ENCODE data around the gene CCDC81. TPM values are rescaled to one million over a fixed set of nuclear protein-coding genes. Genes with fewer than 3 reads are reported as not detected.

Gene CCDC81
- total and polyA plus RNA-seq, 2 of the 13 experiments (the other 11 are each of a cell fraction or from before 2014, with no cell fraction given) = 0.15 to 0.22 TPM

GRCh38 chr11:86346513-86346912 is 28.2 kb upstream of the CCDC81 start (continued):
- TF ChIP-seq ZNF441 (CRISPR knock-in tag; IDR thresholded peaks at IDR 0.05; ENCODE audit: borderline replicate concordance) = no peak
- TF ChIP-seq CENPBD1 (CRISPR knock-in tag; IDR thresholded peaks at IDR 0.05; ENCODE audit: borderline replicate concordance, low read depth) = no peak

GRCh38 chr11:86355256-86355655 is 19.4 kb upstream of the CCDC81 start:
- no peak for TF ChIP-seq SP140L (CRISPR knock-in tag; IDR thresholded peaks at IDR 0.05; ENCODE audit: borderline replicate concordance)
- TF ChIP-seq TBP (CRISPR knock-in tag; IDR thresholded peaks at IDR 0.05) = no peak
- no peak for TF ChIP-seq ZNF20 (CRISPR knock-in tag; IDR thresholded peaks at IDR 0.05)
- no peak for TF ChIP-seq ARID5B (CRISPR knock-in tag; IDR thresholded peaks at IDR 0.05)
- no peak for TF ChIP-seq ZNF282 (IDR thresholded peaks at IDR 0.05; ENCODE audit: partially characterized antibody)
- no peak for TF ChIP-seq GLI4 (CRISPR knock-in tag; IDR thresholded peaks at IDR 0.05; ENCODE audit: borderline replicate concordance)
- no peak for TF ChIP-seq GPBP1L1 (CRISPR knock-in tag; IDR thresholded peaks at IDR 0.05)
- TF ChIP-seq ISL2 (CRISPR knock-in tag; IDR thresholded peaks at IDR 0.05) = no peak
- TF ChIP-seq MNT (IDR thresholded peaks at IDR 0.05) = no peak
- TF ChIP-seq FLYWCH1 (CRISPR knock-in tag; IDR thresholded peaks at IDR 0.05) = no peak
- FAIRE-seq = no peak
- POLR2A ChIA-PET = no interaction called here

More at GRCh38 chr11:86355256-86355655, 19.4 kb upstream of the CCDC81 start:
- no peaks in the 10 kb centered on the region for H3K9me3 ChIP-seq (ENCODE audit: low read length)
- intact Hi-C loops (cut with micrococcal nuclease; ENCODE audit: unreplicated experiment) = no loop called here
- no peaks in the 10 kb centered on the region for H4K20me1 ChIP-seq (ENCODE audit: insufficient read depth, low read length)
- H3K36me3 ChIP-seq (replicated peaks in 1 of 2; ENCODE audit: control insufficient read depth in 1 of 2, insufficient read depth in 2 of 2, low read length in 2 of 2) = no peaks in the 10 kb centered on the region
- H3K9ac ChIP-seq (ENCODE audit: insufficient read depth, low read depth, low read length) = no peak overlapping the region
- in situ Hi-C loops (cut with HindIII; ENCODE audit: extremely low pct_ligation_motif_present, low pct_unique_long_range_greater_than_20kb) = loop anchor here (25.0 kb wide), 1 partner anchor 457 kb away; the partner anchor contains the start of gene PRSS23
- H3K79me2 ChIP-seq (ENCODE audit: insufficient read depth, low read length) = no peaks in the 10 kb centered on the region
- 41% methylated on average over 4 of the region's 4 CpGs for WGBS (ENCODE audit: low lambda C conversion rate)
- ATAC-seq (no peak), DNase-seq (ENCODE audit: low spot score) (no peak)
- no TSS peak for BruUV-seq (replicated peaks)
- H3K4me3 ChIP-seq (replicated peaks in 1 of 3; ENCODE audit: insufficient read depth in 1 of 3, low read depth in 2 of 3, low read length in 3 of 3) = no peak overlapping the region
- H2AFZ ChIP-seq (ENCODE audit: low read length) = no peak overlapping the region
- no peak overlapping the region for H3K4me2 ChIP-seq (ENCODE audit: low read depth, low read length)
- no peaks in the 10 kb centered on the region for H3K27me3 ChIP-seq (ENCODE audit: control insufficient read depth in 1 of 2, insufficient read depth in 2 of 2, low read length in 2 of 2)
- CTCF ChIA-PET (ENCODE audit: low intra/inter-chr PET ratio, low total read pairs) = no interaction called here
- H3K4me1 ChIP-seq (ENCODE audit: insufficient read depth, low read length) = no peaks in the 10 kb centered on the region
- no peak overlapping the region for H3K27ac ChIP-seq (ENCODE audit: extremely low read length, insufficient read depth, low read length)
